Parathyroid adenoma (tissue), 2 donors: Measurements from ENCODE around the gene KCNG1.

Source experiments
- H2AFZ ChIP-seq: fragments of 300-600 bp; sonication (generic); one replicate; pipeline ENCODE4 v1.7.0; 2017; ENCODE audit warnings: antibody characterized with exemption, mild to moderate bottlenecking
- H3K27ac ChIP-seq: fragments of 300-600 bp; sonication (generic); one replicate; pipeline ENCODE4 v1.7.0; 2017
- H3K27me3 ChIP-seq: fragments of 300-600 bp; sonication (generic); one replicate; pipeline ENCODE4 v1.7.0; 2017; ENCODE audit warnings: low read length; ENCODE audit not compliant: control insufficient read depth, insufficient read depth
- H3K36me3 ChIP-seq: fragments of 300-600 bp; sonication (generic); one replicate; pipeline ENCODE4 v1.7.0; 2017; ENCODE audit warnings: low read length; ENCODE audit not compliant: control insufficient read depth, insufficient read depth
- H3K4me1 ChIP-seq: fragments of 300-600 bp; sonication (generic); one replicate; pipeline ENCODE4 v1.7.0; 2017; ENCODE audit warnings: control low read depth
- H3K4me2 ChIP-seq: fragments of 300-600 bp; sonication (generic); one replicate; pipeline ENCODE4 v1.7.0; 2017; ENCODE audit warnings: low read length
- H3K4me3 ChIP-seq: fragments of 300-600 bp; sonication (generic); one replicate; pipeline ENCODE4 v1.7.0; 2017; ENCODE audit warnings: low read depth, low read length
- H3K79me2 ChIP-seq: fragments of 300-600 bp; sonication (generic); one replicate; pipeline ENCODE4 v1.7.0; 2017; ENCODE audit warnings: control low read depth
- H3K9ac ChIP-seq: fragments of 300-600 bp; sonication (generic); one replicate; pipeline ENCODE4 v1.7.0; 2017; ENCODE audit warnings: mild to moderate bottlenecking
- H3K9me3 ChIP-seq: fragments of 300-600 bp; sonication (generic); one replicate; pipeline ENCODE4 v1.7.0; 2017; ENCODE audit warnings: low read length; ENCODE audit not compliant: control insufficient read depth
- TF ChIP-seq, protein P1 (sequence below): fragments of 300-600 bp; sonication (generic); IDR thresholded peaks from one replicate; pipeline ENCODE4 v1.7.0; 2017; ENCODE audit warnings: antibody characterized with exemption, mild to moderate bottlenecking
- donor health status: primary hyperparathyroidism.

KCNG1 gene

GRCh38 chr20:51026269-51026668 lies 3.4 kb upstream of the KCNG1 start:
- H3K4me3 ChIP-seq, result no peak overlapping the region
- H2AFZ ChIP-seq, result no peak overlapping the region
- TF ChIP-seq, protein P1, sequence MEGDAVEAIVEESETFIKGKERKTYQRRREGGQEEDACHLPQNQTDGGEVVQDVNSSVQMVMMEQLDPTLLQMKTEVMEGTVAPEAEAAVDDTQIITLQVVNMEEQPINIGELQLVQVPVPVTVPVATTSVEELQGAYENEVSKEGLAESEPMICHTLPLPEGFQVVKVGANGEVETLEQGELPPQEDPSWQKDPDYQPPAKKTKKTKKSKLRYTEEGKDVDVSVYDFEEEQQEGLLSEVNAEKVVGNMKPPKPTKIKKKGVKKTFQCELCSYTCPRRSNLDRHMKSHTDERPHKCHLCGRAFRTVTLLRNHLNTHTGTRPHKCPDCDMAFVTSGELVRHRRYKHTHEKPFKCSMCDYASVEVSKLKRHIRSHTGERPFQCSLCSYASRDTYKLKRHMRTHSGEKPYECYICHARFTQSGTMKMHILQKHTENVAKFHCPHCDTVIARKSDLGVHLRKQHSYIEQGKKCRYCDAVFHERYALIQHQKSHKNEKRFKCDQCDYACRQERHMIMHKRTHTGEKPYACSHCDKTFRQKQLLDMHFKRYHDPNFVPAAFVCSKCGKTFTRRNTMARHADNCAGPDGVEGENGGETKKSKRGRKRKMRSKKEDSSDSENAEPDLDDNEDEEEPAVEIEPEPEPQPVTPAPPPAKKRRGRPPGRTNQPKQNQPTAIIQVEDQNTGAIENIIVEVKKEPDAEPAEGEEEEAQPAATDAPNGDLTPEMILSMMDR, result no peak
- no peaks in the 10 kb centered on the region for H3K9me3 ChIP-seq
- no peaks in the 10 kb centered on the region for H3K36me3 ChIP-seq
- H3K4me1 ChIP-seq, result no peaks in the 10 kb centered on the region
- no peak overlapping the region for H3K27ac ChIP-seq
- H3K79me2 ChIP-seq, result no peaks in the 10 kb centered on the region
- no peaks in the 10 kb centered on the region for H3K27me3 ChIP-seq
- H3K4me2 ChIP-seq, result no peak overlapping the region
- no peak overlapping the region for H3K9ac ChIP-seq

DNA sequence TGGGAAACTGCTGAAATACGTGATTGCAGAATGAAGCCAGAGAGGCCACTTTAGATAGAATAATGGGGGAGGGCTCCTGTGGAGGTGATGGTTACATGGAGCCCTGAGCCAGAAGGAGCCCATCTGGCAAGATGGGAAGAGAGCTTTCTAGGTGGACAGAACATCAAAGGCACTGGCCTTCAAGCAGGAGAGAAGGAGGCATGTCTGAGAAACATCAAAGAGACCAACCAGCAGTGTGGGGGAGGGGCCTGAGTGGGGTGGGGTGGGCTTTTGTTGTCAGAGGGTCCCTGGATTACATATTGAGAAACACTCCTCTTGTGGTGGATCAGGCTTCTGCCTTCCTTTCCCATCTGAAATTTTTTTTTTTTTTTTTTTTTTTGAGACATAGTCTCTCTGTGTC lies 1.9 kb upstream of the KCNG1 start:
- TF ChIP-seq, protein P1, result no peak
- Histone ChIP-seq H3K4me1 (no peaks in the 10 kb centered on the region), H3K27ac (no peak overlapping the region), H2AFZ (no peak overlapping the region), H3K9me3 (no peaks in the 10 kb centered on the region), H3K4me3 (no peak overlapping the region), H3K36me3 (no peaks in the 10 kb centered on the region), H3K4me2 (no peak overlapping the region), H3K79me2 (no peaks in the 10 kb centered on the region), H3K9ac (no peak overlapping the region), H3K27me3 (no peaks in the 10 kb centered on the region)

GRCh38 chr20:51023617-51024155 lies 779 bp upstream of the KCNG1 start:
- peak overlapping the region; percentile 99 for H3K4me2 ChIP-seq
- H3K9me3 ChIP-seq, result no peaks in the 10 kb centered on the region
- peak overlapping the region; percentile 87 for H2AFZ ChIP-seq
- no peaks in the 10 kb centered on the region for H3K79me2 ChIP-seq
- TF ChIP-seq, protein P1, result no peak
- H3K4me1 ChIP-seq, result no peaks in the 10 kb centered on the region
- H3K27ac ChIP-seq, result no peak overlapping the region
- no peaks in the 10 kb centered on the region for H3K27me3 ChIP-seq
- no peaks in the 10 kb centered on the region for H3K36me3 ChIP-seq
- H3K4me3 ChIP-seq, result peak overlapping the region; percentile 76
- H3K9ac ChIP-seq, result no peak overlapping the region

- TF ChIP-seq, protein P1, result no peak
- H3K4me3 ChIP-seq, result peak overlapping the region; percentile 76
- no peaks in the 10 kb centered on the region for H3K36me3 ChIP-seq
- no peaks in the 10 kb centered on the region for H3K4me1 ChIP-seq
- peak overlapping the region; percentile 99 for H3K4me2 ChIP-seq
- no peaks in the 10 kb centered on the region for H3K79me2 ChIP-seq
- H3K27ac ChIP-seq, result no peak overlapping the region
- H2AFZ ChIP-seq, result peak overlapping the region; percentile 87
- no peak overlapping the region for H3K9ac ChIP-seq
- no peaks in the 10 kb centered on the region for H3K27me3 ChIP-seq
- no peaks in the 10 kb centered on the region for H3K9me3 ChIP-seq
These were observed 592 bp downstream of the KCNG1 start for GRCh38 chr20:51022227-51022802.
